Muscle of leg (tissue), 11 donors: Measurements from ENCODE around the gene ATF4. TPM values are rescaled to one million over a fixed set of nuclear protein-coding genes. Genes with fewer than 3 reads are reported as not detected.

ENCODE experiments used
- DNase-seq: peaks from one replicate; pipeline ENCODE4 v3.0.0; 2013
- H3K27ac ChIP-seq: one replicate; pipeline ENCODE4 v1.5.1; 2013; ENCODE audit warnings: mild to moderate bottlenecking, low read length, control low read depth
- H3K27me3 ChIP-seq: one replicate; pipeline ENCODE4 v1.6.1; 2013; ENCODE audit warnings: low read length; ENCODE audit not compliant: control insufficient read depth, insufficient read depth
- H3K36me3 ChIP-seq: one replicate; pipeline ENCODE4 v1.6.1; 2013; ENCODE audit warnings: low read length; ENCODE audit not compliant: control insufficient read depth, insufficient read depth
- H3K4me1 ChIP-seq: one replicate; pipeline ENCODE4 v1.6.1; 2013; ENCODE audit warnings: low read length; ENCODE audit not compliant: control insufficient read depth, insufficient read depth
- H3K4me3 ChIP-seq: one replicate; pipeline ENCODE4 v1.5.1; 2013; ENCODE audit warnings: low read length, control low read depth
- H3K9me3 ChIP-seq: replicated peaks from 2 replicates; pipeline ENCODE4 v1.6.1; 2013; ENCODE audit warnings: low read depth, low read length; ENCODE audit not compliant: control insufficient read depth
- WGBS: methylation state at CpG from one replicate; pipeline ENCODE4 v1.1.5; 2013; ENCODE audit warnings: missing lambda C conversion rate; ENCODE audit not compliant: insufficient coverage; 5-methylcytosine and 5-hydroxymethylcytosine counted together
- polyA plus RNA-seq, 8 donors: library from polyadenylated mRNA; unstranded; fragments of 120-200 nt; gene quantifications; one replicate each; pipeline versions ENCODE4 v1.2.1 to v1.2.3, GENCODE V29; 2013; ENCODE audit warnings: inconsistent platforms in 1 of 8, low replicate concordance in 1 of 8; ENCODE audit not compliant: insufficient read length in 8 of 8, insufficient read depth in 1 of 8
- total RNA-seq: library from RNA; stranded (reverse); fragments of 120-200 nt; gene quantifications from one replicate; pipeline ENCODE4 v1.2.4, GENCODE V29; 2013

ATF4 gene
- total and polyA plus RNA-seq, 9 donors = 306 to 403 (median 315) TPM

- Histone ChIP-seq H3K4me1 (peaks cover 3% of the 10 kb centered on the region), H3K27ac (no peak overlapping the region), H3K27me3 (no peaks in the 10 kb centered on the region), H3K4me3 (no peak overlapping the region), H3K36me3 (peaks cover 77% of the 10 kb centered on the region), H3K9me3 (no peaks in the 10 kb centered on the region)
- no peak for DNase-seq
- no CpG with 5 or more reads among the region's 4 CpGs for WGBS
These were observed 12.0 kb upstream of the ATF4 start for GRCh38 chr22:39508393-39508792.

- Histone ChIP-seq H3K36me3 (peaks cover 81% of the 10 kb centered on the region), H3K4me3 (no peak overlapping the region), H3K9me3 (no peaks in the 10 kb centered on the region), H3K4me1 (no peaks in the 10 kb centered on the region), H3K27ac (no peak overlapping the region), H3K27me3 (no peaks in the 10 kb centered on the region)
- WGBS = no CpG with 5 or more reads among the region's 4 CpGs
- no peak for DNase-seq
These were observed 9.7 kb upstream of the ATF4 start for GRCh38 chr22:39510529-39511149.

- H3K27me3 ChIP-seq = no peaks in the 10 kb centered on the region
- no peak overlapping the region for H3K4me3 ChIP-seq
- DNase-seq = no peak
- peaks cover 81% of the 10 kb centered on the region for H3K36me3 ChIP-seq
- H3K9me3 ChIP-seq = no peaks in the 10 kb centered on the region
- no peak overlapping the region for H3K27ac ChIP-seq
- H3K4me1 ChIP-seq = no peaks in the 10 kb centered on the region
- 94% methylated on average over 9 of the region's 13 CpGs for WGBS
These were observed 9.1 kb upstream of the ATF4 start for GRCh38 chr22:39511226-39511625.

DNA sequence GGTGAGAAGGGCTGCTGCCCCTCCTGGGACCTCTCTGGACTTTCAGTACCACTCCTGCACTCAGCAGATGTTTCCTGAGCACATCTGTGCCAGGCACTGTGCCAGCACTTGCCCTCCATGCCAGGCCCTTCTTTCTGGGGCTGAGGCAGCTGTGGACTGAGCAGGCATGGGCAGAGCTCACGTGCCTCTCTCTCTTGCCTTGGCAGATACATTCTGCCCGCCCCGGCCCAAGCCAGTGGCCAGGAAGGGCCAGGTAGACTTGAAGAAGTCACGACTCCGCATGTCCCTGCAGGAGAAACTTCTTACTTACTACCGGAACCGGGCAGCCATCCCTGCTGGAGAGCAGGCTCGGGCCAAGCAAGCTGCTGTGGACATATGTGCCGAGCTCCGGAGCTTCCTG, 8.3 kb upstream of the ATF4 start:
- peaks cover 77% of the 10 kb centered on the region for H3K36me3 ChIP-seq
- no peaks in the 10 kb centered on the region for H3K4me1 ChIP-seq
- DNase-seq = no peak
- H3K4me3 ChIP-seq = no peak overlapping the region
- no peak overlapping the region for H3K27ac ChIP-seq
- WGBS = 94% methylated on average over 9 of the region's 10 CpGs
- no peaks in the 10 kb centered on the region for H3K9me3 ChIP-seq
- no peaks in the 10 kb centered on the region for H3K27me3 ChIP-seq

DNA sequence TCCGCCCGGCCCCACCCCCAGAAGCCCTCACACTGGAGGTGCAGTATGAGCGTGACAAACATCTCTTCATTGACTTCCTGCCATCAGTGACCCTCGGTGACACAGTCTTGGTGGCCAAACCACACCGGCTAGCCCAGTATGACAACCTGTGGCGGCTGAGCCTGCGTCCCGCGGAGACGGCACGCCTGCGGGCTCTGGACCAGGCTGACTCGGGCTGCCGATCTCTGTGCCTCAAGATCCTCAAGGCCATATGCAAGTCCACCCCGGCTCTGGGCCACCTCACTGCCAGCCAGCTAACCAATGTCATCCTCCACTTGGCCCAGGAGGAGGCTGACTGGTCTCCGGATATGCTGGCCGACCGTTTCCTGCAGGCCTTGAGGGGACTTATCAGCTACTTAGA, 6.6 kb upstream of the ATF4 start:
- H3K4me1 ChIP-seq = peaks cover 7% of the 10 kb centered on the region
- H3K27ac ChIP-seq = no peak overlapping the region
- H3K36me3 ChIP-seq = peaks cover 75% of the 10 kb centered on the region
- 86% methylated on average over 18 of the region's 18 CpGs for WGBS
- H3K9me3 ChIP-seq = no peaks in the 10 kb centered on the region
- DNase-seq = no peak
- H3K27me3 ChIP-seq = no peaks in the 10 kb centered on the region
- no peak overlapping the region for H3K4me3 ChIP-seq

DNA sequence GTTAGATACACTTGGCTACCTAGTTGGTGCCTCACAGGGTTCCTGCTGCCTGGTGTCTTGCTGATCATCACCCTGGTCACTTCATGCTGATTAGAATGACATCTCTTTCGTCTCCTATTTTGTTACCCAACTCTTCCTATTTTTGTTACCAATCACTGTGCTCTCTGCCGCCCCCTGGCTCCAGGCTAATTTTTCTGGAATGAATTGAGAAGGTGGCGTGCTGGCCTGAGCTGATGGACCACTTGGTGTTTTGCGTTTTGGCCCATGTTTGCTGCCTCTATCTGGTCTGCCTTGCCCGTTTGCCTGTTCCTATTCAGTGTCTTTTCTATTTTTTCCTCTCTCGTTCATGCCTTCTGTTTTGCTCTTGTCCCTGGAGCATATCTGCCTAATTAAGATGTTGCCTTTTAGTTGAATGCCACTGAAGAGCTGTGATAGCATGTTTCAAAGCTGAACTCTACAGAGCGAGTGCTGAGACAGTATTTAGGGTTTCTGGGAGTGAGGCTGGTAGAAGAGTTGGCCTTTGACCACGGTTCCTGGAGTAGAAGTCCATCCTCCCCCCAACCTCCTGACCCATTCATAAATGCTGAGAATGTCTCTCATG, 5.9 kb upstream of the ATF4 start:
- Histone ChIP-seq H3K27ac (no peak overlapping the region), H3K4me1 (peaks cover 14% of the 10 kb centered on the region), H3K27me3 (no peaks in the 10 kb centered on the region), H3K4me3 (no peak overlapping the region), H3K36me3 (peaks cover 70% of the 10 kb centered on the region), H3K9me3 (no peaks in the 10 kb centered on the region)
- no peak for DNase-seq
- WGBS = 19% methylated on average over 3 of the region's 8 CpGs

DNA sequence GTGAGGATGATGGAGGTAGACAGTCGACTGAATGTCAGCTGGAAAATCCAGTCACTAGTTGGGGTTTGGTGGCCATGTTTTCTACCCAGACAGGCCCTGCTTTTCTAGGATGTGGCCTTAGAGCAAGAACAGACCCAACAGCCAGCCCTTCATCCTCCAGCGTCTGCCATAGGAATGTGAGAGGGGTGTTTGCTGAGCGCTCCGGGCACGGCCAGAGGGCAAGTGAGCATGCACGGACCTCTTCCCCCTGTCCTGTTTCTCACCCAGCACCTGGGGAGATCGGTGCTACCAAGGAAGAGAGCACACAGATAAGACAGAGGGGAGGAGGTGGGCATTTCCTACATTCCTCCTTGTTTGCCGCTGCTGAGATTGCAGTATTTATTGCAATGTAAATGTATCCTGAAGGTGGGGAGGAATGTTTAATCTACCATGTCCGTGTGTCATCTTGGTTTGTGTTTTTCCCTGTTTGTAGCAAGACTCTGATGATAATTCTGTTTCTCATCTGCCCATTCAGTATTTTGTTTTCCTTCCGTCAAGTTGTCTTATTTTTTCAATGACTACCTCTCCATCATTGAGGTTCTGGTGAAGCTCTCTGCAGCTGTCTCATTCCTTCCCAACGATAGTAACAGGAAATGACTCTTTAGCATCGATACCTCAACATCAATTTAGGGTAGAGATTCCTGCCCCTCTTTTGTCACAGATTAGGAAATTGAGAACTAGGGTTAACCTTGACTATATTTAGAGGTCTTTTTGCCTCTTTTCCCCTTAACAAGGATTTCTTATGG, 4.9 kb upstream of the ATF4 start:
- DNase-seq = no peak
- Histone ChIP-seq H3K27ac (no peak overlapping the region), H3K4me1 (peaks cover 14% of the 10 kb centered on the region), H3K36me3 (peaks cover 64% of the 10 kb centered on the region), H3K27me3 (peaks cover under 1% of the 10 kb centered on the region), H3K9me3 (no peaks in the 10 kb centered on the region), H3K4me3 (no peak overlapping the region)
- WGBS = 92% methylated on average over 8 of the region's 12 CpGs

DNA sequence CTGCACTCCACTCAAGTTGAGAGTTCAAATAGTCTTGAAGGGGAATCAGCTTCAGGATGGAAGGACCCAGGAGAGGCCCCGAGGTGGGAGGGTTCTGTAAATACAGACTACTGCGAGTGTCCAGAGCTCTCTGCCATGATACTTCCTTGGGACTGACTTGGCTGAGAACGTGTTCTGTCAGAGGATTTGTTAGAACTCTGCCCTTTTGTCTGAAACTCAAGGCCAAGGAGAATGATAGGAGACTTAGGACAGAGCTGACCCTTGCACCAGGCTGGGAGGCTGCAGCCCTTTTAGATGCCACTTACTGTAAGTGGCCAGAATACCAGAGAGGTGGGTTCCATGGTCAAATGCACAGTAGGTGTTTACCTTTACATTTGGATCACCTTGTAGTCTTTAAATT, 2.9 kb upstream of the ATF4 start:
- DNase-seq = no peak
- 82% methylated on average over 3 of the region's 3 CpGs for WGBS
- H3K9me3 ChIP-seq = no peaks in the 10 kb centered on the region
- peaks cover 62% of the 10 kb centered on the region for H3K36me3 ChIP-seq
- no peak overlapping the region for H3K27ac ChIP-seq
- H3K27me3 ChIP-seq = peaks cover 3% of the 10 kb centered on the region
- no peak overlapping the region for H3K4me3 ChIP-seq
- peaks cover 26% of the 10 kb centered on the region for H3K4me1 ChIP-seq

GRCh38 chr22:39518144-39518786, 2.1 kb upstream of the ATF4 start:
- peaks cover 65% of the 10 kb centered on the region for H3K36me3 ChIP-seq
- H3K4me1 ChIP-seq = peaks cover 34% of the 10 kb centered on the region
- no peak for DNase-seq
- peak overlapping the region; percentile 100 for H3K27ac ChIP-seq
- H3K9me3 ChIP-seq = no peaks in the 10 kb centered on the region
- H3K4me3 ChIP-seq = no peak overlapping the region
- H3K27me3 ChIP-seq = peaks cover 3% of the 10 kb centered on the region
- WGBS = 60% methylated on average over 1 of the region's 5 CpGs
